Germinal center (tissue), 1 donor: ENCODE measurements around the gene YAF2.
"Not testable (repeated sequence)": the region's sequence is repeated elsewhere in the genome, so short reads cannot be mapped to it uniquely, and the experiment has no call there.

Experiments
- DNase-seq: peaks from one replicate; pipeline ENCODE4 v3.0.0; 2012; ENCODE audit warnings: mixed read lengths, low spot score

The YAF2 gene

GRCh38 chr12:42196723-42197603 lies 41.1 kb downstream of the YAF2 start:
- DNase-seq = no peak

DNA sequence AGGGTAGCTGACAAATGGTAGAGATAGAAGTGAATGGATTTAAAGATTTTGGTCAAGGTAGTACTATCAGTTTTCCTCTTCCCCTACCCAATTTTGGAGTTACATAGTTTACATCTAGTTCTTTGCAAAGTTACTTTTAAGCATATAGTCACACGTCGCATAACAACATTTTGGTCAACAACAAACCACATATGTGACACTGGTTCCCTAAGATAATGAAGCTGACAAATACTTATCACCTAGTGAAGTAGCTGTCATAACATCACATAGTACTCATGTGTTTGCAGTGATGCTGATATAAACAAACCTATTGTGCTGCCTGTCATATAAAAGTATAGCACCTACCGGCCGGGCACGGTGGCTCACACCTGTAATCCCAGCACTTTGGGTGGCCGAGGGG lies 45.4 kb downstream of the YAF2 start:
- no peak for DNase-seq

DNA sequence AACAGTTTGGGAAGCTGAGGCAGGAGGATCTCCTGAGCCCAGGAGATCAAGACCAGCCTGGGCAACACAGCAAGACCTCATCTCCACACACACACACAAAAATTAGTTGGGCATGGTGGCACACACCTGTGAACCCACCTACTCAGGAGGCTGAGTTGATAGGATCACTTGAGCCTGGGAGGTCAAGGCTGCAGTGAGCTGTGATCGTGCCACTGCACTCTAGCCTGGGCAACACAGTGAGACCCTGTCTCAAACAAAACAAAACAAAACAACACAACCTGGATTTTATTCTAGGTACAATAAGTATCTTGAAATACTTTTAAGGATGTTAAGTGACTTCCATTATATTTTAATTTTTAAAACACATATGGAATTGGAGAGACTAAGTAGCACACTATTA lies 45.8 kb downstream of the YAF2 start:
- no peak for DNase-seq

- DNase-seq = no peak
These were observed 47.7 kb downstream of the YAF2 start for GRCh38 chr12:42190376-42190775.

DNA sequence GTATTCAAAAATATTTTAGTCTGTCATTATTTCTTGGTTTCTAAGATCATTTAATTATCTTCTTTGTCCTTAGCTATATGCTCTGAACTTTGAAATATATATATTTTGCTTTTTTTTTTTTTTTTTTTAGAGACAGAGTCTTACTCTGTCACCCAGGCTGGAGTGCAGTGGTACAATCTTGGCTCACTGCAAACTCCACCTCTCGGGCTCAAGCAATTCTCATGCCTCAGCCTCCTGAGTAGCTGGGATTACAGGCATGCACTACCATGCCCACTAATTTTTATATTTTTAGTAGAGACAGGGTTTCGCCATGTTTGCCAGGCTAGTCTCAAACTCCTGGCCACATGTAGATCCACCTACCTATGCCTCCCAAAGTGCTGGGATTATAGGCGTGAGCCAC lies 49.8 kb downstream of the YAF2 start:
- DNase-seq = not testable (repeated sequence)

- no peak for DNase-seq
These were observed 50.2 kb downstream of the YAF2 start for GRCh38 chr12:42187799-42188198.

- peak; percentile 29 for DNase-seq
These were observed 51.3 kb downstream of the YAF2 start for GRCh38 chr12:42186793-42187192.

GRCh38 chr12:42182394-42182793 lies 55.7 kb downstream of the YAF2 start:
- no peak for DNase-seq

DNA sequence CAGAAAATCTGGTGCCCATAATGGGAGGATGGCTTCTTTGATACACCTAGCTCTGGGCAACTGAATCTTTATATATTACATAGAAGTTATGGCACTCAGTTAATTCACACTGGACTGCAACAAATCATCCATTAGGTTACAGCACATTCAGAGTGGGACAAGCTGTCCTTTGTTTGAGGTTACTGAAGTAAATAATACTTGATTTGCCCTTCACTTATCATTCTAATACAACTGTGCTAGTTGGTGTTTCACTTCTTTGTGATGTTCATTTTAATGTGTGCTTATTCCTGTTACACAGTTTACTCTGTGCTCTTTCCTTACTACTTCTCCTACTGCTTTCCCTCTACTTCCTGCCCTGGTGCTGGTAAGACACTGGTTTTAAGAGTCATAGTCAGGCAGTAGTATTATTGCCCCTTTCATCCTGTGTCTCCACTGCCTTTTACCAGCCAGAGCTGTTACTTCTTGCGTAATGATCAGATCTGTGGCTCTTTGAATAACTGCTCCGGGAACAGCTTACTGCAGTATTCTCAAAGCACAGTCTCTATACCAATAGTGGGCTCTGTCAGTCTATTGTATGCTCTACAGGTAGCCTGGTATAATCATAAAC lies 57.0 kb downstream of the YAF2 start:
- no peak for DNase-seq

DNA sequence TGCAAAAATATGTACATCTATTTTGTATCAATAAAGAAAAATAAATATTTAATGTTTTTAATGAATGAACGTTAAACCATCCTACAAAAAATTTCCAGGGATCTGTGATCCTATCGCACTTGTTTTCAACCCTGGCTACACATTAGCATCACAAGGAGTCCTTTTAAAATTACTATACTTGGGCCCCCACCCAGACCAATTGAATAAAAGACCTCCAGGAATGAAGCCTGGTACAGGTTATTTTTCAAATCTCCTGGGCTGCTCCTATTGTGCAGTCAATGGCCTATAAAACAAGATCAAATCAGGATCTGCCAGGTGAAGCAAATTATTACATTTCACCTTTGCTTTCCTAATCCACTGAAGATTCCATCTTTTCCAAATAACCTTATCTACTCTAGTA lies 59.9 kb downstream of the YAF2 start:
- no peak for DNase-seq

DNA sequence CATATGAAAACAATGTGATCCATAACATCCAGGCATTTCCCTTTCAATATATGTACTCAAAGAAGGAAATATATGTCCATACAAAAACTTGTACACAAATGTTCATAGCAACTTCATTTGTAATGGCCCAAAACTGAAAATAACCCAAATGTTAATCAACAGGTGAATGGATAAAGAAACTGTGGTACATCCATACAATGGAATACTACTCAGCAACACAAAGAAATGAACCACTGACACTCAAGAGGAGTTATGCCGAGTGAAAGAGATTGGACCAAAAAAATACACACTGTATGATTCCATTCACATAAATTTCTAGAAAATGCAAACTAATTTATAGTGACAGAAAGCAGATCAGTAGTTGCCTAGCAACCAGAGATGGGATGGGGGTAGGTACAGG lies 63.1 kb downstream of the YAF2 start:
- DNase-seq = no peak

- DNase-seq = no peak
These were observed 64.0 kb downstream of the YAF2 start for GRCh38 chr12:42173961-42174521.

GRCh38 chr12:42172441-42173210 lies 65.4 kb downstream of the YAF2 start:
- no peak for DNase-seq

DNA sequence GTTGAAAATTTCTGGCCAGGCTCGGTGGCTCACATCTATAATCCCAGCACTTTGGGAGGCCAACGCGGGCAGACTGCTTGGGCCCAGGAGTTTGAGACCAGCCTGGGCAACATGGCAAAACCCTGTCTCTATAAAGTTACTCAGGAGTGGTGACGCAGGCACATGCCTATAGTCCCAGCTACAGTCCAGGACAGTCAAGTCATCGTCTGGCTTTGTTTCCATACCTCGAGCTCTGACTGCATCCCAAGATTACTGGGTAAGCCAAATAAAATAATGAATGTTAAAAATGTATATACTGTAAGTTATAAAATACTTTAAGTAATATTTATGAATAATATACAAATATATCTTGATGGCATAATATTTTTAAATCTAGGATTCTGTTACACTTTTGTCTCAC lies 70.3 kb downstream of the YAF2 start:
- no peak for DNase-seq

DNA sequence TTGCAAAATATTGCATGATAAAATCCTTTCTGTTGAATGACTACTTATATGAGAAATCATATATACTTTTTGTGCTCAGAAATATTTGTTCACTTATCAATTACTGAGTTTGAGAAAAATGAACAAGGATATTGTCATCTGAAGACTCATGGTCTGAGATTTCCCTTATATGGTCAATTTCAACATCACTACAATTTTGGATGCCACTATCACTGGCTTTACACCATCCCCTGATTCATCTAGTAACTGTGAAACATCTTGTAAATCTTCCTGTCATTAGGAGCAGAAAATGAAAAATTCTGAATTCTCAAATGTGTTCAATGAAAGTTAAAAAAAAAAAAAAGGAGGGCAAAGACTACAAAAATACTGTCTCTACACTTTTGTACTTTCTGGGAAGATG lies 71.5 kb downstream of the YAF2 start:
- no peak for DNase-seq

- DNase-seq = no peak
These were observed 74.1 kb downstream of the YAF2 start for GRCh38 chr12:42163913-42164312.

DNA sequence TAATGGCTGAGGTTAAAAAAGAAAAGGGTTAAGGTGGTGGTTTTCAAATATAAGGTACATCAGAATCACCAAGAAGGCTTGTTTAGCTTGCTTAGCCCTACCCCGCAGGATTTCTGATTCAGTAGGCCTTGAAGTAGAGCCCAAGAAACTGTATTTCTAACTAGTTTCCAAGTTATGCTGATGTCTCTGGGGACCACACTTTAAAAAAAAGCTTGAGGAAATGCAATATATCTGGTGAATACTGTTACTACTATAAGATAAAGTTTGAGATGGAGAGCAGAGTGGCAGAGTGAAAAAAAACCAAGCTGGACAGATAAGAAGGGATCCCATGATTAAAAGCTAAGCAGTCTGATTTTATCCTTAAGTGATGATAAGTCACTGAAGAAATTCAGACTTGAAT lies 75.1 kb downstream of the YAF2 start:
- no peak for DNase-seq

DNA sequence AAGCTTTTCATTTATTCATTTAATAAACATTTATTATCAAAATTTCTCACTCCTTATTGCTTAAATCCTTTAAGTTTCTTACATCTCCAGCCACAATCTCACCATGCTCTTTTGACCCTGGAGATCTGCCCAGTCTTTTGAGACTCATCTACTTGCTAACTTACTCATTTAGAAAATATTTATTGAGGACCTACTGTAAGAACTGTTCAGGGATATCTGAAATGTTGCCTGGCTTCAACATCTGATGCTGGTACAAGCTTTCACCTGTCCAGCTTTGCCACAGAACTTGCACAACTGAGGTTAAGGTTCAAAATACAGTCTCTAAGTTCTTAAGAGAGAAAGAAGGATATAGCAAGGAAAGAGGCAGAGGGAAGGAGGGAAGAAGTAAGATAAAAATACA lies 75.9 kb downstream of the YAF2 start:
- no peak for DNase-seq

- no peak for DNase-seq
These were observed 76.5 kb downstream of the YAF2 start for GRCh38 chr12:42161529-42161928.

DNA sequence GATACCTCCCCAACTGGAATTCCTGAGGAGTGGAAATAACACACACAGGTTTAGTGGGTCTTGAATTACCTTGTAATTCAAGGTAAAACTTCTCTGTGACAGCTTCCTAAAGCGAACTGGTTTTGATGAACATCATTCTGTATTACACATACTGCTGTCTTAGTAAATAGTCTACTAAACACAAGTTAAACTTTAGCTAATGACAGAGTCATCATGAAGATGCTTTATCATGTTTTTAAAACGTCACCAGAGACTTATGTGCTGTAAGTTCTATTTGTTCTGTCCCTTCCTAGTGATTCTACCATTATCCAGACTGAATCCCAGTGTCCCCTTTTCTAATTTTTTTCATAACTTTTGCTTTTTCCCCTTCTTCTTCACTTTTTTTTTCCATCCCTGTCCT lies 81.8 kb downstream of the YAF2 start:
- no peak for DNase-seq

DNA sequence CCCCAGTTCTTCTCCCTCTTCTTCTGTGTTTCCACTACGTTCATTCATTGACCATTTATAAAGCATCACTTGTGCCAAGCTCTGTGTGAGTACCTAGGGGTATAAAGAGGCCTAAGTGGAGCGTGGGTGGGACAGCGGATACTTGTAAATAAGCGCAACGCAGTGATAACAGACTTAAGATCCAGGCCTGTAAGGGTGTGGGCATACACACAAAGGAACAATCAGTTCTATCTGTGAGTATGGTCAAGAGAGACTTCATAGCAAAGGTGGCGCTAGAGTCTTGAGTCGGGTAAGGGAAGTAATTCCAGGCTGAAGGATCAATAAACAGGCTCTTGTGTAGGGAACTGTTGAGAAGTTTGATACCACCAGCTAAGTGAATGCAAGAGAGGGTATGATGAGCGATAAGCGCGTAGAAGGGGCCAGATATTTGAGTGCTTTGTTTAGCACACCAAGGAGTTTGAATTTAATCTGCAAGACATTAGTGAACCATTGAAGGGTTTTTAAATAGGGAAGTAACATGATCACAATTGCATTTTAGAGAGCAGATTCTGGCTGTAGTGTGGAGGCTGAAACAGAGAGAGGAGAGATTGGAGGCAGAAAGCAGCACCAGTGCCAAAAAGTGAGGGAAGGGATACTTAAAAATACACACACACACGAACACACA lies 92.4 kb downstream of the YAF2 start:
- no peak for DNase-seq

DNA sequence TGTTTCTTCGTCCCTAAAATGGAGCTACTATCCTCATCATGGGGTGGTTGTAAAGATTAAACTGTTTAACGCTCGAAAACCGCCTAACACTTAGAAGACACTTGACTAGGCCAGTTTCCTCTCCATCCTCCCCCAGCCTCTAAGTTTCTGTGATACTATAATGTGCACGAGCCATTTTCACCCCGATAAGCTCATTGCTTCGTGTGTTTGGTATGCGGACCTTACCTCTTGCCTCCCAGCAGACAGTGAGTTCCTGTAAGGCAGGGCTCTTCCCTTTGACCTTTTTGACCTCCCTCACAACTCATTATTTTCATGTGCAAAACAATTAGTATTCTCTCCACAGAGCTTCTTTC lies 92.9 kb downstream of the YAF2 start:
- no peak for DNase-seq
